Ishikawa (cell line): ENCODE measurements around the gene FIG4.

Experiments used
- CEBPB ChIP-seq: IDR thresholded peaks from 2 replicates; pipeline ENCODE4 v1.6.1; 2012
- CREB1 ChIP-seq: IDR thresholded peaks from 2 replicates; pipeline ENCODE4 v1.6.1; 2012; ENCODE audit warnings: low read depth
- EGR1 ChIP-seq: IDR thresholded peaks from 2 replicates; pipeline ENCODE4 v1.6.1; 2012
- EP300 ChIP-seq: IDR thresholded peaks from 2 replicates; pipeline ENCODE4 v1.6.1; 2012; ENCODE audit warnings: borderline replicate concordance
- FOXM1 ChIP-seq: IDR thresholded peaks from 2 replicates; pipeline ENCODE4 v1.6.1; 2012; ENCODE audit warnings: low read depth, borderline replicate concordance
- MAX ChIP-seq: IDR thresholded peaks from 2 replicates; pipeline ENCODE4 v1.6.1; 2012
- NFIC ChIP-seq: IDR thresholded peaks from 2 replicates; pipeline ENCODE4 v1.6.1; 2012
- RAD21 ChIP-seq: IDR thresholded peaks from 2 replicates; pipeline ENCODE4 v1.6.1; 2012; ENCODE audit warnings: low read depth
- TAF1 ChIP-seq: IDR thresholded peaks from 2 replicates; pipeline ENCODE4 v1.6.1; 2012; ENCODE audit warnings: low read depth, mild to moderate bottlenecking
- TCF12 ChIP-seq: IDR thresholded peaks from 2 replicates; pipeline ENCODE4 v1.6.1; 2012; ENCODE audit warnings: low read depth
- TEAD4 ChIP-seq: IDR thresholded peaks from 2 replicates; pipeline ENCODE4 v1.6.1; 2012
- YY1 ChIP-seq: IDR thresholded peaks from 2 replicates; pipeline ENCODE4 v1.6.1; 2012; ENCODE audit warnings: low read depth
- ZBTB7A ChIP-seq: IDR thresholded peaks from 2 replicates; pipeline ENCODE4 v1.6.1; 2012; ENCODE audit warnings: low read depth
- TF ChIP-seq, protein P1 (sequence below): IDR thresholded peaks from 2 replicates; pipeline ENCODE4 v1.6.1; 2012
- TF ChIP-seq, protein P2 (sequence below): IDR thresholded peaks from 2 replicates; pipeline ENCODE4 v1.6.1; 2012; ENCODE audit warnings: low read depth, mild to moderate bottlenecking

FIG4 gene

DNA sequence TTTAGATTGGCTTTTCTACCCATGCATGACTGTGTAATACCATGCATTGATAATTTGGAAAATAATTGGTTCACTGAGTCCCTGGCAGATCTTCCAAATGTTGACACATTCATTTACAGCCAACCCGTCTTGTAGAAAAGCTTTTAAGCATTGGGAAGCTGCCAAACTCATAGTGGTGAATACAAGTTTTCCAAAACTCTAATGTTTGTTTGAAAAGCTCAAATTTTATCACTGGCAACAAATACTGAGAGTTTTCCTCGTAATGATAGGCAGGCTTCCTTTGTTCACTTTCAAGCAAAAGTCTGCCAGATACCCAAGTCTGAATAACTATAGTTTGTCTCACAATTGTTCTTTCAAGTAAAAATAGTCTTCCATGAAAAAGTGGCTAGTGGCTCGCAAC lies 143.0 kb downstream of the FIG4 start:
- no peak for TF ChIP-seq RAD21
- no peak for TF ChIP-seq EP300

DNA sequence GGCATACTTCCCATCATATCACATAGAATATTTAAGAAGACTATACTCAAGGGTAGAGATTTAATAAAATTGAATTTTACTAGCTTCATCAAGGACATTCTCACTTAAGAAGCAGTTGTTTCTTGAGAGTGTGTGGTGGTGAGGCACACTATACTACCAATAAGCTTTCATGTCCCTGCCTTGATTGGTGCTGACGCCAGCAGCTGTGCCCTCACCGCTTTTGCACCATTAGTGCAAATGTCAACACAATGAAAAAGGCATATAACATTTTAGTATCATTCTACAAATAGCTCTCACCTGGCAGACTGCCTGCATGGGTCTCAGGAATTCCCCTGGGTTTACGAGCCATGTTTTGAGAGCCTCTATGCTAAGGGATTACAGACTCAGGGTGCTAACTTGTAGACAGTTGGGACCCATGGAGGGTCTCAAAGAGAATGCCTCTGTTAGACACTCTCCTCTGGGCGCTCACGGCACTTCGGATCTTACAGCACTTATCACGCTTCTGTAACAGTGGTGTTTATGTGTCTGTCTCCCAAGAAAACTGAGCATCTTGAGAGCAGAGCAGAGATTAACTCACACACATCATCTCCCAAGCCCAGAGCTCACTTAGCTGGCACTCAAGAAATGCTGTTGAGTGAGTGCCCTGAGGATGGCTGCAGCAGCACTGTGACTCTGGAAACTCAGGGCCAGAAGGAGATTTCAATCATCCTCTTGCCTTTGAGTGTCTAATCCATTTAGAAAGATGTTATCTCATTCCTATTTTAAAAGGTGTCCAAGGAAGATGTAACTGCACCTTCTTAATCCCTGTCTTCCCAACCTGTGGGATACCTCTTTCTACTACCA lies 143.7 kb downstream of the FIG4 start:
- TF ChIP-seq TAF1 (no peak), TCF12 (no peak)

- no peak for TF ChIP-seq CREB1
Measured at GRCh38 chr6:109840034-109840433, 148.9 kb downstream of the FIG4 start.

DNA sequence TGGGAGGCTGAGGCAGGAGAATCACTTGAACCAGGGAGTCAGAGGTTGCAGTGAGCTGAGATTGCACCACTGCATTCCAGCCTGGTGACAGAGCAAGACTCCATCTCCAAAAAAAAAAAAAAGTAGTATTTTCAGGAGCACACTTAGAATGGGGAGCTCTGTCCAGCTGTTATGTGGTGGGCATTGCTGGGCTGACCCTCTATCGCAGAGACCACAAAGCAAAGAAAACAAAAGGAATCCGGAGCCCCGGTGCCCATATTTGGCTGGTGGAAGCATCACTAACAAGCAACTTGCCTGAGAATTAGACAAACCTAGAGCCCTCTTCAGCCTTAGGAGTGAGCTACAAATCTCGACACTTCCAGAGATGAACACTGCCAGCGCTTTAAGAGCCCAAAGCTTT lies 149.7 kb downstream of the FIG4 start:
- TF ChIP-seq CEBPB (no peak), YY1 (no peak), MAX (no peak), FOXM1 (no peak), TEAD4 (no peak), TAF1 (no peak), NFIC (no peak), EGR1 (no peak), ZBTB7A (no peak), CREB1 (no peak), RAD21 (no peak)
- TF ChIP-seq, protein P1, sequence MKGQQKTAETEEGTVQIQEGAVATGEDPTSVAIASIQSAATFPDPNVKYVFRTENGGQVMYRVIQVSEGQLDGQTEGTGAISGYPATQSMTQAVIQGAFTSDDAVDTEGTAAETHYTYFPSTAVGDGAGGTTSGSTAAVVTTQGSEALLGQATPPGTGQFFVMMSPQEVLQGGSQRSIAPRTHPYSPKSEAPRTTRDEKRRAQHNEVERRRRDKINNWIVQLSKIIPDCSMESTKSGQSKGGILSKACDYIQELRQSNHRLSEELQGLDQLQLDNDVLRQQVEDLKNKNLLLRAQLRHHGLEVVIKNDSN = no peak

DNA sequence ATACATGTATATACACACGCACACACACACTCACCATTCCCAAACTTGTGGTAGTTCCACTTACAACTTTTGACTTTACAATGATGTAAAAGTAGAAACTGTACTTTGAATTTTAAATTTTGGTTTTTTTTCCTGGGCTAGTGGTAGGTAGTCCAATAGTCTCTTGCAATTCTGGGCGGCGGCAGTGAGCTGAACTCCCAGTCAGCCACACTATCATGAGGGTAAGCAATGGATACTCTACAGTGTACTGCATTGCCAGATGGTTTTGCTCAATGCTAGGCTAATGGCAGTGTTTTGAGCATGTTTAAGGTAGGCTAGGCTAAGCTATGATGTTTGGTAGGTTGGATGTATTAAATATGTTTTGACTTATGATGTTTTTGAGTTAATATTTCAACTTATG lies 150.8 kb downstream of the FIG4 start:
- TF ChIP-seq NFIC (no peak), CEBPB (no peak), TAF1 (no peak), TCF12 (no peak), TEAD4 (no peak), FOXM1 (no peak)
- TF ChIP-seq, protein P1 = no peak

DNA sequence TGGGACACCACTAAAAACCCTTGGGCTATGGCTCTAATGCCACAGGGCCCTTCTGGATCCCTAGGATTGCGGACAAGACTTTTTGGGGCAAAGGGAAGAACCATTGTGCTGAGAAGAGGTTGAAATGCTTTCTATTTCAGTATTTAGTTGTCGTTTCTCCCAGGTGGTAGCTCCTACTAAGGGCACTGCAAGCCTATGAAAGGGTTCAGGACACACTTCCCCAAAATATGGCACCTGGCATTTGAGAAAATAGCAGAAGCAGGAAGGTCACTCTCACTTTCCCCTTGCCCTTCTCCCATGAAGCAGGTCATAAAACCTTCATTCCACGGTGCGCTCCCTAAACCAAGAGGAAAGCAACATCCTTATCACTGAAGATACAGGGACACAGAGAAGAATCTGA lies 161.6 kb downstream of the FIG4 start:
- TF ChIP-seq TCF12 = no peak
- no peak for TF ChIP-seq FOXM1
- TF ChIP-seq EGR1 = no peak
- no peak for TF ChIP-seq CEBPB
- no peak for TF ChIP-seq MAX
- TF ChIP-seq ZBTB7A = no peak
- TF ChIP-seq TAF1 = no peak
- no peak for TF ChIP-seq NFIC
- TF ChIP-seq RAD21 = no peak
- TF ChIP-seq, protein P1 = no peak

DNA sequence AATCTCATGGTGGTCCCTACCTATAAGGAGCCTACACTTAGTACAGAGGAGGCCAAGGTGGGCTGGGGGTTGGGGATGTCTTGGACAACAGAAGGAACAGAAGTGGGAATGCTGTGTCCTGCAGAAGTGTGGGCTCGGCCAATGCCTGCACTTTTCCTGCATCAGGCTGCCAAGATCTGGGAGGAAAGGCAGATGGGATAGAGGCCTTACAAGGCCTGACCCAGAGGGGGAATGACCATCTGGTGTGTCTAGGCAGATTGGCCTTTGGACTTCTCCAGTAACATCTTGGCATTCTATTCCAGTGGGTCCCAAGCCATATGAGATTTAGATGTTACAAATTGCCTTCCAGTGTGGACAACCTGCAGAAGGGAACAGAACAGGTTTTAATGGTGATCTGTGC lies 162.3 kb downstream of the FIG4 start:
- TF ChIP-seq, protein P2, sequence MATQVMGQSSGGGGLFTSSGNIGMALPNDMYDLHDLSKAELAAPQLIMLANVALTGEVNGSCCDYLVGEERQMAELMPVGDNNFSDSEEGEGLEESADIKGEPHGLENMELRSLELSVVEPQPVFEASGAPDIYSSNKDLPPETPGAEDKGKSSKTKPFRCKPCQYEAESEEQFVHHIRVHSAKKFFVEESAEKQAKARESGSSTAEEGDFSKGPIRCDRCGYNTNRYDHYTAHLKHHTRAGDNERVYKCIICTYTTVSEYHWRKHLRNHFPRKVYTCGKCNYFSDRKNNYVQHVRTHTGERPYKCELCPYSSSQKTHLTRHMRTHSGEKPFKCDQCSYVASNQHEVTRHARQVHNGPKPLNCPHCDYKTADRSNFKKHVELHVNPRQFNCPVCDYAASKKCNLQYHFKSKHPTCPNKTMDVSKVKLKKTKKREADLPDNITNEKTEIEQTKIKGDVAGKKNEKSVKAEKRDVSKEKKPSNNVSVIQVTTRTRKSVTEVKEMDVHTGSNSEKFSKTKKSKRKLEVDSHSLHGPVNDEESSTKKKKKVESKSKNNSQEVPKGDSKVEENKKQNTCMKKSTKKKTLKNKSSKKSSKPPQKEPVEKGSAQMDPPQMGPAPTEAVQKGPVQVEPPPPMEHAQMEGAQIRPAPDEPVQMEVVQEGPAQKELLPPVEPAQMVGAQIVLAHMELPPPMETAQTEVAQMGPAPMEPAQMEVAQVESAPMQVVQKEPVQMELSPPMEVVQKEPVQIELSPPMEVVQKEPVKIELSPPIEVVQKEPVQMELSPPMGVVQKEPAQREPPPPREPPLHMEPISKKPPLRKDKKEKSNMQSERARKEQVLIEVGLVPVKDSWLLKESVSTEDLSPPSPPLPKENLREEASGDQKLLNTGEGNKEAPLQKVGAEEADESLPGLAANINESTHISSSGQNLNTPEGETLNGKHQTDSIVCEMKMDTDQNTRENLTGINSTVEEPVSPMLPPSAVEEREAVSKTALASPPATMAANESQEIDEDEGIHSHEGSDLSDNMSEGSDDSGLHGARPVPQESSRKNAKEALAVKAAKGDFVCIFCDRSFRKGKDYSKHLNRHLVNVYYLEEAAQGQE = no peak
- TF ChIP-seq RAD21 (no peak), NFIC (no peak), MAX (no peak), CEBPB (no peak), EGR1 (no peak), CREB1 (no peak), TAF1 (no peak), EP300 (no peak), TCF12 (no peak), YY1 (no peak), ZBTB7A (no peak), FOXM1 (no peak), TEAD4 (no peak)
- TF ChIP-seq, protein P1 = no peak

DNA sequence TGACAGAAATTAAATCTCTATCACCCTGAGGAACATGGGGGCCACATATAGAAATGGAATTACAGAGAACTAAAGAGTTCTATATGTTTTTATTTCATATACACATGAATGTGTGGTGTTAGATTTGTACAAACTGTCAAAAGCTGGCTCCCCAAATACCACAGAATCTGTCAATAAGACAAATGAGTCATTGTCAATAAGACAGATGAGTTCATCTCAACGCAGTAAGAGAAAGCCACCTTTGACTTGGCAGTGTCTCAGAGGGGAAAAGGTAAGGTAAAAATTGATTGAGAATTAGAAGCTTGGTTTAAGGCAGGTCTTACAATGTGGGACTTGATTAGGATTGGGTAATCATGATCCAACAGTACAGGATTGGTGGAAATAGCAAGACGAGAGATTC lies 162.9 kb downstream of the FIG4 start:
- no peak for TF ChIP-seq FOXM1
- no peak for TF ChIP-seq TEAD4
- TF ChIP-seq EGR1 = no peak
